NCI-H2227 (cell line): ENCODE measurements around the gene TBCD.
"Not testable (repeated sequence)": the region's sequence is repeated elsewhere in the genome, so short reads cannot be mapped to it uniquely, and the experiment has no call there.

Experiments used
- DNase-seq: peaks from one replicate; lab custom pipeline; 2025; ENCODE audit not compliant: unreplicated experiment; lab: John Stamatoyannopoulos, UW

The TBCD gene

GRCh38 chr17:82984751-82985427 lies 233.0 kb downstream of the TBCD start:
- DNase-seq: no peak

- DNase-seq: no peak
These were observed 233.6 kb downstream of the TBCD start for GRCh38 chr17:82985428-82985805.

DNA sequence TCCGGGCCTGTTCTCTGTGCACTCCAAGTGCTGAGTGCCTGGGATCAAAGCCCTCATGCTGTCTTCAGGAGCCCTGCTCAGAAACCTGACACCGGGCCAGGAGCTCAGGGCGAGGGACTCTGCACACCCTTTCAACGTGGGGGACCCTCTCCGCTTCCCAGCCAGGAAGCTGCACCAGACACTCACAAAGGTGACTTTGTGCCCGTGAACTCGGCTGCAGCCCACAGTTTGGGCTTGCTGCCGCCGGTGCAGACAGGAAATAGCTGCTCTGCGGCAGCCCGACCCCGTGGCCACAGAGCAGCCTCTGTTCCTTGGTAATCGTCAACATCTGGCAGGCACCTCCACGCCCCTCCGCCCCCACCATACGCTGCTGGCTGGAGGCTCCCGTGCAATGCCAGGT lies 234.1 kb downstream of the TBCD start:
- DNase-seq: no peak

DNA sequence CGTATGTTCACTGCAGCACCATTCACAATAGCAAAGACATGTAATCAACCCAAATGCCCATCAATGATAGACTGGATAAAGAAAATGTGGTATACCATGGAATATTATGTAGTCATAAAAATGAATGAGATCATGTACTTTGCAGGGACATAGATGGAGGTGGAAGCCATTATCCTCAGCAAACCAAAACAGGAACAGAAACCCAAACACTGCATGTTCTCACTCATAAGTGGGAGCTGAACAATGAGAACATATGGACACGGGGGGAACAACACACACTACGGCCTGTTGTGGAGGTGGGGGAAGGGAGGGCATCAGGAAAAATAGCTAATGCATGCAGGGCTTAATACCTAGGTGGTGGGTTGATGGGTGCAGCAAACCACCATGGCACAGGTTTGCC lies 237.2 kb downstream of the TBCD start:
- DNase-seq: not testable (repeated sequence)

DNA sequence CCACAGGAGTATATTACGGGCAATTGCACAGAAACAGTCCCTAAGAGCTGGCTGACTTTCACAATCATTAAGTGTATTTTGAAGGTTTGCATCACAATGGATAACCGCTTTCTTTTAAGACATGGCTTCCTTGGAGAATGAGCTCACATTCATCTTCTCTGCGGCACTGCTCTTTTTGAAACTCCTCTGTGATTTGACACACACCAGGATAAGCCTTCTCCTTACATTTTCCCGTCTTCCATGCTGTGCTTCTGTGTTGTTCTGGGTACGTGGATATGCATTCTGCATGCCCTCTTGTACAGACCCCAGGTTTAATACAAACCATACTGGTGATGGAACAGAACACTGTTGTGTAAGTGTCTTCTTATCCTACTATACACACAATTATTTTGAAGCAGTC lies 238.0 kb downstream of the TBCD start:
- no peak for DNase-seq

- no peak for DNase-seq
These were observed 241.1 kb downstream of the TBCD start for GRCh38 chr17:82993005-82993404.
